ENCODE data around the gene MTOR. TPM values are rescaled to one million over a fixed set of nuclear protein-coding genes. Genes with fewer than 3 reads are reported as not detected.

The MTOR gene
- total and polyA plus RNA-seq, 2 of the 8 experiments (the other 6 are each of a cell fraction or from before 2014, with no cell fraction given), result 44.2 to 76.8 TPM

- Histone ChIP-seq H2AK5ac (ENCODE audit: low read depth, low read length) (peak overlapping the region; percentile 99), H3K27ac (ENCODE audit: low read depth, low read length) (no peak overlapping the region), H3K4me2 (ENCODE audit: insufficient read depth in 1 of 2, low read depth in 2 of 2, low read length in 2 of 2) (peak overlapping the region; percentile 9 to 57), H2BK20ac (ENCODE audit: low read length) (peak overlapping the region; percentile 67), H3K4ac (replicated peaks; ENCODE audit: insufficient read length, low read depth, low read length) (peak overlapping the region; percentile 22), H3K27me3 (replicated peaks in 1 of 4; ENCODE audit: control insufficient read depth in 3 of 4, extremely low read depth in 1 of 4, insufficient read depth in 3 of 4, low read length in 3 of 4) (no peaks in the 10 kb centered on the region), H3K56ac (replicated peaks; ENCODE audit: insufficient read length, low read depth, low read length) (peak overlapping the region; percentile 40), H3K79me1 (ENCODE audit: low read depth, low read length) (peaks cover 16% of the 10 kb centered on the region), H4K8ac (ENCODE audit: extremely low read depth, insufficient read depth, low read length) (no peak overlapping the region), H2BK12ac (ENCODE audit: low read depth, low read length) (peak overlapping the region; percentile 99; the same call in 1 of the 2 replicates), H2BK15ac (ENCODE audit: low read length) (peak overlapping the region; percentile 97; the same call in 1 of the 2 replicates), H3K23ac (ENCODE audit: insufficient read length) (no peak overlapping the region), H3K9ac (replicated peaks in 1 of 4; ENCODE audit: extremely low read depth in 1 of 4, low read depth in 3 of 4, low read length in 3 of 4) (peak overlapping the region in 3 of 4 experiments; percentile 1 to 44 (median 14); a peak in 3 of 7 replicates), H3K9me3 (ENCODE audit: insufficient read depth in 2 of 2, low read depth in 1 of 2, low read length in 1 of 2) (no peaks in the 10 kb centered on the region), H3K14ac (ENCODE audit: insufficient read length) (no peak overlapping the region), H3K23me2 (ENCODE audit: low read depth, low read length) (no peaks in the 10 kb centered on the region; the same call in 1 of the 2 replicates), H3K4me3 (ENCODE audit: extremely low read depth in 1 of 4, insufficient read depth in 2 of 4, low read depth in 3 of 4, low read length in 4 of 4) (peak overlapping the region in 1 of 4 experiments; percentile 29; a peak in 2 of 8 replicates), H4K20me1 (replicated peaks in 1 of 2; ENCODE audit: control insufficient read depth in 1 of 2, insufficient read depth in 2 of 2, low read length in 2 of 2) (no peaks in the 10 kb centered on the region), H2BK5ac (ENCODE audit: low read depth, low read length) (peak overlapping the region; percentile 98), H4K5ac (ENCODE audit: insufficient read length, low read depth, low read length) (peak overlapping the region; percentile 36), H3K36me3 (ENCODE audit: control insufficient read depth in 2 of 4, insufficient read depth in 4 of 4, low read length in 3 of 4) (peaks cover 0 to 8% (median 1%) of the 10 kb centered on the region in 4 experiments; a peak in 3 of 8 replicates), H3K4me1 (replicated peaks in 1 of 4; ENCODE audit: control insufficient read depth in 3 of 4, insufficient read depth in 4 of 4, low read length in 3 of 4) (peaks cover 9 to 28% (median 22%) of the 10 kb centered on the region in 4 experiments), H3K79me2 (ENCODE audit: control insufficient read depth in 1 of 2, insufficient read depth in 2 of 2, low read length in 2 of 2) (peaks cover 3 to 35% of the 10 kb centered on the region in 2 experiments; a peak in 3 of 4 replicates), H2AFZ (ENCODE audit: low read length) (no peak overlapping the region), H2BK120ac (replicated peaks; ENCODE audit: low read depth, low read length) (peak overlapping the region; percentile 13), H3K18ac (ENCODE audit: extremely low read depth, low read length) (peak overlapping the region; percentile 73; the same call in 1 of the 2 replicates), H4K91ac (replicated peaks; ENCODE audit: insufficient read length, low read length) (peak overlapping the region; percentile 95)
- TF ChIP-seq SIN3A (conservative IDR thresholded peaks at IDR 0.05 in 1 of 2, IDR thresholded peaks at IDR 0.05 in 1 of 2; ENCODE audit: low read depth in 1 of 2, low read length in 2 of 2) (peak; percentile 57 to 63; a peak in 2 of 4 replicates), RAD21 (IDR thresholded peaks at IDR 0.05 in 1 of 2, conservative IDR thresholded peaks at IDR 0.05 in 1 of 2; ENCODE audit: low read depth in 2 of 2, low read length in 2 of 2) (peak; percentile 24), JUND (IDR thresholded peaks at IDR 0.05; ENCODE audit: low read length) (no peak)
- CTCF ChIA-PET (ENCODE audit: partially characterized antibody), result interaction anchor here (0.7 to 1.8 kb wide), 8 partner anchors 13 to 359 kb away, joined by 3 to 4 read pairs (median 3); partner anchors contain the start of gene UBIAD1
- POLR2A ChIA-PET (ENCODE audit: partially characterized antibody), result interaction anchor here (0.6 to 1.5 kb wide), 4 partner anchors 9 to 451 kb away, joined by 3 to 7 read pairs (median 4); no protein-coding TSS in a partner anchor
- 47% methylated on average over 7 of the region's 7 CpGs; no CpG with 5 or more reads in 1 of the 2 experiments for WGBS, 2 experiments (ENCODE audit: extremely low coverage in 1 of 2, insufficient coverage in 1 of 2, insufficient read length in 1 of 2, insufficient replicate concordance in 2 of 2, low coverage in 1 of 2, low lambda C conversion rate in 2 of 2, missing lambda C conversion rate in 1 of 2)
- peak in 1 of 2 experiments; percentile 52 for DNase-seq (ENCODE audit: low read depth in 1 of 2, low spot score in 2 of 2)
- FAIRE-seq, result peak; percentile 7
Observed at GRCh38 chr1:11285883-11286734, 23.8 kb upstream of the MTOR start.

Measured in H1 (cell line).